Bronchial epithelial cell (primary cell): Measurements from ENCODE around the gene AGPAT3. TPM values are rescaled to one million over a fixed set of nuclear protein-coding genes. Genes with fewer than 3 reads are reported as not detected.

Experiments used
- DNase-seq: peaks from one replicate; pipeline ENCODE4 v3.0.0-alpha.2; 2010; ENCODE audit warnings: low read depth
- FAIRE-seq: peaks from 2 replicates; lab custom pipeline; 2011; peaks lifted over from hg19 to GRCh38; lab: Jason Lieb, UNC
- H3K27me3 ChIP-seq: 2 replicates; pipeline ENCODE4 v1.5.1; 2011; ENCODE audit warnings: low read length; ENCODE audit not compliant: control insufficient read depth, insufficient read depth
- H3K36me3 ChIP-seq: 2 replicates; pipeline ENCODE4 v1.5.1; 2011; ENCODE audit warnings: low read length; ENCODE audit not compliant: control insufficient read depth, insufficient read depth
- H3K4me3 ChIP-seq: 2 replicates; pipeline ENCODE4 v1.5.1; 2011; ENCODE audit warnings: mild to moderate bottlenecking, low read depth, low read length, control low read depth
- CTCF ChIP-seq: IDR thresholded peaks from 2 replicates; pipeline ENCODE4 v1.5.1; 2011; ENCODE audit warnings: mild to moderate bottlenecking, moderate library complexity, low read length, control low read depth, inconsistent platforms; ENCODE audit not compliant: insufficient read depth, severe bottlenecking
- total RNA-seq: library from RNA; depleted of rRNA; stranded (reverse); fragments of >200 nt; gene quantifications from 2 replicates; pipeline ENCODE4 v1.2.1, GENCODE V29; 2014

Gene AGPAT3
- total RNA-seq, 1 donor from 2014 or later = 40.5 TPM

DNA sequence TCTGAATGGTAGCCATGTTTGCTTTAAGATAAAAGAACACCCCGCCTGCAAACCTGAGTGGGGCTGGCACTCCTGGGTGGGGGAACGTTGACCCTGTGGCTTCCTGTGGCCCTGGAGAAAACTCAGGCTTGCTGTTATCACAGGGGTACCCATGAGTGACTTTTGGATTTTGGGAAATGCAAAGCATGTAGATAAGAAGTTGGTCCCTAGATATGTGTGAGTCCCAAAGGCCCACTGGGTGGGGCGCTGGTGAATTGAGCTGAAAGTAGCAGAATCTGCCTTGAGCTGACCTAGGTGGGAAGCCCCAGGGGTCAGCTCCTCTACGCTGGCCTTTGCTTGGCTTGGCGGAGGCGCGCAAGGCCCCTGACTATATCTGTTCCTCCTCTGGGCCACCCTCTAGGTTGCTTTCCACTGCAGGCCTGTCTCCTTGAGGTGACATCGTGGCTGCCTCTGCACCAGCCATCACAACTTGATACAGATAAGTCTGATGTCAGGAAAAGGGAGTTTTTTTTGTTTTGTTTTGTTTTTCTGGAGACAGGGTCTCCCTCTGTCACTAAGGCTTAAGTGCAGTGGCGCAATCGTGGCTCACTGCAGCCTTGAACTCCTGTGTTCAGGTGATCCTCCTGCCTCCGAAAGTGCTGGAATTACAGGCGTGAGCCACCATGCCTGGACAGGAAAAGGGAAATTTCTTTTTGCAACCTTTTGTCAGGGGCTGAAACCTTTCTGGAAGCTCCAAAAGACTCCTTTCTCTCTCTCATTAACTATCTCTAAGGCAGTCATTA, 72.2 kb downstream of the AGPAT3 start:
- H3K36me3 ChIP-seq = peaks cover 5% of the 10 kb centered on the region
- FAIRE-seq (no peak), DNase-seq (no peak)
- TF ChIP-seq CTCF = no peak
- no peak overlapping the region for H3K4me3 ChIP-seq
- no peaks in the 10 kb centered on the region for H3K27me3 ChIP-seq

DNA sequence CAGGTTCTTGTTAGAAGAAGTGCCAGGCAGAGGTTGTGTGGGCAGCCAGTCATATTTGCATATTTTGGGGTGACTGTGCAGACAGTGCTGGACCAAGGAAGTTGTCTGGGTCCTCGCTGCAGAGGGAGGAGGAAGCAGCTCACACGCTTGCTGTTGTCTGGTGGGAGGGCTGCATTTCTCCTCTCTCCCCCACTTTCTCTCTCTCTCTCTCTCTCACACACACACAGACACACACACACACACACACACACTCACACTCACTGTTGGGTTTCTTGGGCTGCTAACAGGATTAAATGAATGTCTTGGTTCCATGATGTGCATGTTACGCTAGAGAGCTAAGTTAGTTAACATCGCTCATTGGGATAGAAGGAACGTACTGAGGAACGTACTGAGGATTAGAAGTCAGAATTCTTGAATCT, 72.9 kb downstream of the AGPAT3 start:
- Histone ChIP-seq H3K27me3 (no peaks in the 10 kb centered on the region), H3K4me3 (no peak overlapping the region), H3K36me3 (peaks cover 5% of the 10 kb centered on the region)
- no peak for DNase-seq
- TF ChIP-seq CTCF = no peak
- FAIRE-seq = no peak

DNA sequence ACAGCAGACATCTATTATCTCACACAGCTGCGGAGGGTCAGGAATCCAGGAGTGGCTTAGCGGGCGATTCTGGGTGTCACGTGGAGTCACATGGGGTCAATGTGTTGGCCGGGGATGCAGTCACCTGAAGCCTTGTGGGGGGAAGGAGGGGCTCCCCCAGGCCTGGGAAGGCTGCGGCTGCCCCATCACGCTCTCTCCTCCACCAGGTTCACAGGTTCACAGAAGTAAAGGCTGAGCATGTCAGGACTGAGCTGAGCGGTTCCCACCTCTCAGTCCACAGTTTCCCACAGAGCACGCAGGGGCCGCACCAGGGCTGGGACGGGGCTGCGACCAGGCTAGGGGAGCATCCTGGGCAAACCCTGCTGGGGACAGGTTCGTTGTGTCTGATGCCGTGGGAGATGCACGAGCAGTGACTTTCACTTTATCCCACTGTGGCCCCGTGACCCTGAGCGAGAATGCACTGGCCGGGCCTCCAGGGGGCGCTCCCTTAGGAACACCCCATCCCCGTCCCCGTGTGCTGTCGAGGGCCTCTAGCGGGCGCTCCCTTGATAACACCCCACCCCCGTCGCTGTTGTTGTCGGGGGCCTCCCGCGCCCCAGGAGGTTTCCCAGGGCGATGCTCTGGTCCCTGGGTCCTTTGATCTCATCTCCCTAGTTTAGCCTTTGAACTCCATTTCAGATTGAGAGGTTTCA, 73.9 kb downstream of the AGPAT3 start:
- TF ChIP-seq CTCF = peak; percentile 100
- FAIRE-seq (no peak), DNase-seq (peak; percentile 29)
- peak overlapping the region; percentile 1 for H3K4me3 ChIP-seq
- peaks cover 5% of the 10 kb centered on the region for H3K36me3 ChIP-seq
- H3K27me3 ChIP-seq = no peaks in the 10 kb centered on the region

GRCh38 chr21:43939443-43940328, 74.7 kb downstream of the AGPAT3 start:
- Histone ChIP-seq H3K27me3 (no peaks in the 10 kb centered on the region), H3K36me3 (peaks cover 5% of the 10 kb centered on the region), H3K4me3 (no peak overlapping the region)
- no peak for TF ChIP-seq CTCF
- FAIRE-seq (no peak), DNase-seq (no peak)

DNA sequence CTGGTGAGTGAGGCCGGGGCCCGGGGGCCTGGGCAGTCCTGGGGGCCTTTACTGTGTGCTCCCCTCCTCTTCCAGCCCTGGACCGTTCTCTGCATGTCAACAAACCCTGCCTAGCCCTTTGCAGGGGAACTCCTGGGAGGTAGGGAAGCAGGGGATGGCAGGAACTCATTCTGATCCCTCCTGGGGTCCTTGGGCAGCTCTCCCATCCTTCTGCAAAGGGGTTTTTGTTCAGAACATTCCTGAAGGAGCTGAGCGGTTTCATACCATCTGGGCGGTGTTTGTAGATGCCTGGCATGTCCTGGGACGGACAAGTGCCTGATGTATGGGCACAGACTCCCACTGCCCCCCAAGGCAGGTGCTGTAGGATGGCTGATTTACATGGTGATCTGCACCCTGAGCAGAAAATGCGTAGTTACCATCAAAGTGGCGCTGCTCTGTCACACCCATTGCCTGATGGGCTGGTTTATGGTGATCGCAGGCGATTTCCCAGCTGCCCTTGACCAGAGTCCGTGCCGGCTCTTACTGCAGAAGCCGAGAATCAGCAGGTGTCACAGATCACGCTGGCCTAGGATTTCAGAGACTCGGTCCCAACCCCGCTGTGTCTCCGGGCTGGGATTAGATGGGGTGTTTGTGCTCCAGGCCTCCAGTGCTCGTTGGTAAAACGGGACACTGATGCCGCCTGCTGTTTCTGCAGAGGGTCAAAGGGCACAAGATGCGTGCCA, 75.5 kb downstream of the AGPAT3 start:
- no peak for TF ChIP-seq CTCF
- no peaks in the 10 kb centered on the region for H3K27me3 ChIP-seq
- H3K4me3 ChIP-seq = no peak overlapping the region
- FAIRE-seq (no peak), DNase-seq (no peak)
- peaks cover 5% of the 10 kb centered on the region for H3K36me3 ChIP-seq
